Kidney epithelial cell (primary cell): ENCODE measurements around the gene TIMM22. TPM values are rescaled to one million over a fixed set of nuclear protein-coding genes. Genes with fewer than 3 reads are reported as not detected.

ENCODE experiments used
- DNase-seq: peaks from one replicate; pipeline ENCODE4 v3.0.0-alpha.2; 2010; ENCODE audit warnings: low read depth
- H3K27me3 ChIP-seq: 2 replicates; pipeline ENCODE4 v1.6.0; 2011; ENCODE audit warnings: low read length; ENCODE audit not compliant: control insufficient read depth, insufficient read depth
- H3K36me3 ChIP-seq: 2 replicates; pipeline ENCODE4 v1.5.1; 2011; ENCODE audit warnings: low read length; ENCODE audit not compliant: control insufficient read depth, insufficient read depth
- H3K4me3 ChIP-seq: 2 replicates; pipeline ENCODE4 v1.5.1; 2011; ENCODE audit warnings: low read depth, mild to moderate bottlenecking, control low read depth, low read length
- CTCF ChIP-seq: IDR thresholded peaks from 2 replicates; pipeline ENCODE4 v1.5.1; 2011; ENCODE audit warnings: mild to moderate bottlenecking, moderate library complexity, low read length, control low read depth, inconsistent platforms; ENCODE audit not compliant: insufficient read depth, poor library complexity, severe bottlenecking
- total RNA-seq: library from RNA; depleted of rRNA; stranded (reverse); fragments of >200 nt; gene quantifications from 2 replicates; pipeline ENCODE4 v1.2.3, GENCODE V29; 2015

TIMM22 gene
- total RNA-seq, 1 donor from 2014 or later, result 17.9 TPM

GRCh38 chr17:998111-998510 lies 1.2 kb downstream of the TIMM22 start:
- peak overlapping the region; percentile 100 for H3K4me3 ChIP-seq
- DNase-seq, result no peak
- peaks cover 5% of the 10 kb centered on the region for H3K36me3 ChIP-seq
- TF ChIP-seq CTCF, result no peak
- no peaks in the 10 kb centered on the region for H3K27me3 ChIP-seq

DNA sequence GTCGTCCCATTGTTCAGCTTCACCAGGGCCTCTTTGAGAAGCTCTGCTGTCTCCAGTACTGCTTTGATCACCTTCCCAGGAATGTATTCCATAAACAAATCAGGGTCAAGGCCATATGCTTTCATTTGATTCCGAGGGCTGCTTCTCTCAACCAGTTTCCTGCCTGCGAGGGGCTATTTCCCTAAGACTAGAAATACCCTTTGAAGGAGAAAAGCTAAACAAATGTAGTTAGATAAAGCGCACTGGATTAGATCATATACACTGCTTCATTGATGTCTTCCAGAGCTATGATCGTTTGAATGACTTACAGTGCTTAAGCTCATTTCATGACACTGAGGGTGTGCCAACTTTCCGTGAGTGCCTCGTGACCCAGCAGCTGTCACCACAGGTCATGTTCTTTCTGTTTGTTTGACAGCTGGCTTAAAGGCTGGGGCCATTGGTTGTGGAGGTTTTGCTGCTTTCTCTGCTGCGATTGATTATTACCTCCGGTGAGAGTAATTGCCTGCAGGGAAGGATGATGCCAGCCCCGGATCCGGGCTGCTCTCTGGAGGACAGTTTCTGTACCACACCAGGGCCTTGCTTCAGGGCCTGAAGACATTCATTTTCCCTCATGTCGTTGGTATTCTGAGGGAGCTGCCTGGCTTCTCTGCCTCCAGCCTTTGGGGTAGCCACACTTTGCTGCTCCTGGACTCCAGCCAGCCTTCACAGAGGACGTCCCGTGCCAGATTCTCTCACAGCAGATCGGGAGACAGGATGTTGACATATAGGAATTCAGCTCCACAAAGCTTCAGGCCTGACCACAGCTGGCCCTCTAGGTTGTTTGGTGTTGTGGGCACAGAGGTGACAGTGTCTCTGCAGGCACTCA lies 3.9 kb downstream of the TIMM22 start:
- H3K36me3 ChIP-seq, result peaks cover 7% of the 10 kb centered on the region
- H3K27me3 ChIP-seq, result no peaks in the 10 kb centered on the region
- H3K4me3 ChIP-seq, result no peak overlapping the region
- DNase-seq, result no peak
- TF ChIP-seq CTCF, result no peak

DNA sequence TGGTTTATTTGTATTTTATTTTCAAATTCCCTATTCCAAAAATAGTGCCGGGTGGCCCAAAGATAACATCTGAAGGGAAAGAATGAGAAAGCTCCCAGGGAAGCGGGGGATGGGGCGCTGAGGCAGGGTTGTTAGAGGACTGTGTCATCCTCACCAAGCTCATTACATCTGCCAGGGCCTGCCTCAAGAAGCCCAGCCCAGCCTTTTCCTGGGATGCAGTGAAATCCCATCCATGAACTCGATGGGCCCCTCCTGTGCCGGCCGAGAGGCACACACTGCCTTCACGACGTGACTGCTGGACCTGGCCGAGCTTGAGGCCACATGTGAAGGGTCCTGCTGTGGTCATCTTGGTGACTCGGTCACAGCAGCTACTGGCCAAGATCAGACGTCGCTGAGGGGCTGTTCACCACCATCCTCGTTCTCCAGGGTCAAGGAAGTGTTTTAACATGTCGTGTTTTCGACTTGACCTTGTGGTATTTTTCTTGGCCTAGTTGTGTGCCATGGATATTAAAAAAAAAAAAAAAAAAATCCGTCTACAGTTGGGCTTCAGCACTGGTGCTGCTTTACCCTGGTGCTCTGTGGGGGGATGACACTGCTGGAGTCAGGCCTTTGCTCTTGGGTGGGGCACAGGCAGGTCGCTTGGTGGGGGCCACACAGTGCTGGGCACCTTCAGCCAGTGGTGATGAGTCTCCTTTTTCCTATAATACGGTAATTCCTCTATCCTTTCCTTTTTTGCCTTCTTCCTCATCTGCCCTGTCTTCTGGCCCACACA lies 4.9 kb downstream of the TIMM22 start:
- no peak for DNase-seq
- TF ChIP-seq CTCF, result no peak

DNA sequence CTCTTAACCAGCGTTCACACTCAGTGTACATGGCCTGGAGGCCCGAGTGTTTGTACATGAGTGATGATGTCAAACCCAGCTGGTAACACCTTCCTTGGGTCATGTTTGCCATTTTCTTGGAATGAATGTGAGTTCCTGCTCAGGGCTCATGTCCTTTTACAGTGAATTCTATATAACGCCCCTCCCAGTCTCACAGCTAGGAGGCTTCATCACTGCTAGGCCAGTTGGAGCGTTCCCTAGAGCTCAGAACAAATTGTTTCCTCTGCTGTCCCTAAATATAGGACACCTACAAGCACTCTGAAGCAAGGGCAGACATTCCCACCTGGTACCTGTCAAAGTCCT lies 5.5 kb downstream of the TIMM22 start:
- Histone ChIP-seq H3K27me3 (no peaks in the 10 kb centered on the region), H3K4me3 (no peak overlapping the region), H3K36me3 (peaks cover 7% of the 10 kb centered on the region)
- no peak for DNase-seq
- no peak for TF ChIP-seq CTCF

More for the DNA sequence above, 4.9 kb downstream of the TIMM22 start:
- H3K36me3 ChIP-seq, result peaks cover 7% of the 10 kb centered on the region
- no peak overlapping the region for H3K4me3 ChIP-seq
- no peaks in the 10 kb centered on the region for H3K27me3 ChIP-seq

DNA sequence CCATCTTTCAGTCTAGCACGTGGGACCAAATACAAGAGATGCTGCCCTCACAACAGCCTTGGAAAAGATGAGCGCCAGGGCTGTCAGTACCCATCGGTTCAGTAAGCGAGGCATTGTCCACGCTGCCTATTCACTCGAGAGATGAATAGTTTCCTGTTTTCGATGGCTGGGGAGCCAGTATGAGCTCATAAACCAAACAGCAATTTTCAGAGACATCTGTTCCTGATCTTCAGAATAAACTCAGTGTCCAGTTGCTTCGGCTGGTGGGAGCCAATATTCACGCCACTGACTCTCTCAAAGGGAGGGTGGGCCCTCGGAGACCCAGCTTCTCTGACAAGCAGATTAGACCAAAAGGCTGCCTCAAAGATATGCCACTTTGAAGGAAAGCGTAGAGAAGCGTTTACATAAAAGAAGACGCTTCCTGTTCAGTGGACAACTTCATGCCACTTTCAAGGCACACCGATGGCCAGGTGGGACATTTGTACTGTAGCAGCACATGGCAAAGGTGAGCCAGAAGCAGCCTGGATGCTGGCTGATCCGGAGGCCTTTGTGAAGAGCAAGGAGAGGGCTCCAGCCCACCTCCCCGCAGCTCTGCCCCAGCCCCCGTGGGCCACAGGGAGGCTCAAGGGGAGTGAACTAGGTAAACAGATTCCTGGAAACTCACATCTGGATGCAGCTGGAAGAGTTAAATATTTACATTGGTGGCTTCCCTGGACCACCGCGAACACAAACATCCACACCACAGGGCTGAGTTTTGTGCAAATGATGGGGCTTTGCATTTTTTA lies 6.0 kb downstream of the TIMM22 start:
- no peaks in the 10 kb centered on the region for H3K27me3 ChIP-seq
- no peak overlapping the region for H3K4me3 ChIP-seq
- no peak for TF ChIP-seq CTCF
- peaks cover 7% of the 10 kb centered on the region for H3K36me3 ChIP-seq
- DNase-seq, result no peak
